CD4-positive, alpha-beta T cell treated with Interleukin-12 subunit alpha and Interleukin-12 subunit beta, for 1 hour (primary cell): ENCODE results near the gene HAPLN1.
"Not testable (repeated sequence)": the region's sequence is repeated elsewhere in the genome, so short reads cannot be mapped to it uniquely, and the experiment has no call there.

Experiments used
- DNase-seq: peaks from one replicate; pipeline ENCODE4 v3.0.0-alpha.2; 2020

The HAPLN1 gene

GRCh38 chr5:83720836-83721537, at the start of gene HAPLN1:
HAPLN1 (minus strand) TSS chr5:83720855; CDS start chr5:83673523, 47,332 bp downstream.
- no peak for DNase-seq

GRCh38 chr5:83767409-83767992, 46.8 kb upstream of the HAPLN1 start:
- DNase-seq: no peak

GRCh38 chr5:83764101-83764500, 43.4 kb upstream of the HAPLN1 start:
- DNase-seq: no peak

- no peak for DNase-seq
These were observed 39.9 kb upstream of the HAPLN1 start for GRCh38 chr5:83760579-83760978.

GRCh38 chr5:83752700-83753099, 32.0 kb upstream of the HAPLN1 start:
- no peak for DNase-seq

- DNase-seq: no peak
These were observed 30.5 kb upstream of the HAPLN1 start for GRCh38 chr5:83751201-83751600.

GRCh38 chr5:83750749-83751148, 30.1 kb upstream of the HAPLN1 start:
- no peak for DNase-seq

GRCh38 chr5:83745816-83746215, 25.2 kb upstream of the HAPLN1 start:
- no peak for DNase-seq

GRCh38 chr5:83744821-83745220, 24.2 kb upstream of the HAPLN1 start:
- DNase-seq: no peak

GRCh38 chr5:83742089-83742488, 21.4 kb upstream of the HAPLN1 start:
- no peak for DNase-seq

GRCh38 chr5:83741571-83741970, 20.9 kb upstream of the HAPLN1 start:
- DNase-seq: no peak

GRCh38 chr5:83740741-83741140, 20.1 kb upstream of the HAPLN1 start:
- no peak for DNase-seq

- DNase-seq: not testable (repeated sequence)
These were observed 15.5 kb upstream of the HAPLN1 start for GRCh38 chr5:83736169-83736568.

GRCh38 chr5:83735058-83735457, 14.4 kb upstream of the HAPLN1 start:
- not testable (repeated sequence) for DNase-seq

- DNase-seq: no peak
These were observed 11.0 kb upstream of the HAPLN1 start for GRCh38 chr5:83731638-83732037.

- DNase-seq: no peak
These were observed 8.7 kb upstream of the HAPLN1 start for GRCh38 chr5:83729362-83729761.

GRCh38 chr5:83726912-83727311, 6.3 kb upstream of the HAPLN1 start:
- no peak for DNase-seq

GRCh38 chr5:83724935-83725334, 4.3 kb upstream of the HAPLN1 start:
- DNase-seq: no peak

GRCh38 chr5:83724001-83724400, 3.3 kb upstream of the HAPLN1 start:
- DNase-seq: no peak

- DNase-seq: no peak
These were observed 2.4 kb upstream of the HAPLN1 start for GRCh38 chr5:83723031-83723430.

- DNase-seq: no peak
These were observed 1.6 kb upstream of the HAPLN1 start for GRCh38 chr5:83721953-83722901.

GRCh38 chr5:83718936-83719495, 1.6 kb downstream of the HAPLN1 start:
- DNase-seq: no peak

GRCh38 chr5:83718195-83718825, 2.3 kb downstream of the HAPLN1 start:
- DNase-seq: peak; percentile 27
